ENCODE results near the gene MED20. TPM values are rescaled to one million over a fixed set of nuclear protein-coding genes. Genes with fewer than 3 reads are reported as not detected.

The MED20 gene
- total RNA-seq, 1 experiment from 2014 or later: 26.4 TPM

DNA sequence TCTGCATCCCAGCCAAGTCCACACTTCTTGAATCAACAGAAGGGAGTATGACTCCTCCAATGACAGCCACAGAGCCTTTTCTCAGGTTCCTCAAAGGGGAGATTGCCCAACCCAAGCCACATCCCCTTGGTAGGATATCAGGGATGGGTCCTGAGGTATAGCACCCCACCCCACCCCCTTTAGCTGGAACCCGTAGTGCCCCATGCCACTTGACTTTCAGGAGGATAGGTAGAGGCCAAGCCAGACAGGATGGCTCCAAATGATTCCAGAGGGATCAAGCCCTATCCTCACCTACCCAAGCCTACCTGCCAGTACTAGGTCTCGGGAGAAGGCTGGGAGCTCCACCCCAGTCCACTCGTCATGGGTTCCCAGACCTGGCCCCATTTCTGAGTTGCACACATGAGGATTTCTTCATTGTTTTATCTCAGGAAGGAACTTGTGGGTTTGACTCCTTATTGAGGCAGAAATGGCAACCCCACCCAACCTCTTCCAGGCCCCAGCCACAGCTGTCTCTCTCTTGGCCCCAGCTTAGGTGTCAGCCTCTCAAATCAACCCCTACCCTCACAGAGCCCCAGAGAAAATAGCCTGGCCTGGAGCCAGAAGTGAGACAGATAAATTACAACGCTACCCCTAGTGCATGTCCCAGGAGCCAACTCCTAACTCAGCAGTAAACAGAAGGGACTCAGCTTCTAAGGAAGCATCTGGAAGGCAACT, 17.1 kb upstream of the MED20 start:
- intact Hi-C loops (cut with micrococcal nuclease): loop anchor here (2.0 to 5.0 kb wide), 2 partner anchors 91 to 151 kb away; partner anchors contain the start of gene TOMM6
- ChIA-PET CTCF (interaction anchor here (0.7 to 5.7 kb wide), 4 partner anchors 10 to 137 kb away, joined by 3 to 25 read pairs (median 4); partner anchors contain the start of genes BYSL and MED20), POLR2A (no interaction called here), RAD21 (ENCODE audit: low non-redundant PET in 1 of 2, low total read pairs in 2 of 2, uncharacterized antibody in 2 of 2, unreplicated experiment in 2 of 2) (interaction anchor here (1.0 to 1.5 kb wide), 2 partner anchors 106 to 107 kb away, joined by 3 to 4 read pairs; no protein-coding TSS in a partner anchor)
- H2AFZ ChIP-seq (ENCODE audit: low read depth, low read length, poor library complexity, severe bottlenecking): no peak overlapping the region
- no peaks in the 10 kb centered on the region for H3K9me3 ChIP-seq (ENCODE audit: control insufficient read depth in 1 of 2, insufficient read depth in 1 of 2, low read depth in 1 of 2, low read length in 2 of 2)
- no TSS peak for BruUV-seq (replicated peaks)
- H3K79me2 ChIP-seq (ENCODE audit: insufficient read depth, low read length): no peaks in the 10 kb centered on the region; the same call in 1 of the 2 replicates
- no peak overlapping the region for H3K4me3 ChIP-seq (replicated peaks in 1 of 2; ENCODE audit: low read depth in 1 of 2, low read length in 2 of 2)
- TF ChIP-seq CBX3 (IDR thresholded peaks at IDR 0.05; ENCODE audit: low read depth) (no peak), SIN3A (IDR thresholded peaks at IDR 0.05; ENCODE audit: low read depth) (no peak), SRF (IDR thresholded peaks at IDR 0.05; ENCODE audit: low read depth) (no peak), EZH2 (IDR thresholded peaks at IDR 0.05) (no peak), JUND (IDR thresholded peaks at IDR 0.05) (no peak), RAD21 (IDR thresholded peaks at IDR 0.05; ENCODE audit: low read depth) (no peak), EZH2phosphoT487 (IDR thresholded peaks at IDR 0.05; ENCODE audit: borderline replicate concordance) (no peak), REST (IDR thresholded peaks at IDR 0.05; ENCODE audit: low read depth) (no peak), TCF7L2 (IDR thresholded peaks at IDR 0.05; ENCODE audit: borderline replicate concordance, extremely low read depth, insufficient read depth, insufficient read length) (no peak), FOSL1 (IDR thresholded peaks at IDR 0.05; ENCODE audit: low read depth) (no peak)
- TF ChIP-seq, protein P1, sequence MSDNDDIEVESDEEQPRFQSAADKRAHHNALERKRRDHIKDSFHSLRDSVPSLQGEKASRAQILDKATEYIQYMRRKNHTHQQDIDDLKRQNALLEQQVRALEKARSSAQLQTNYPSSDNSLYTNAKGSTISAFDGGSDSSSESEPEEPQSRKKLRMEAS (IDR thresholded peaks at IDR 0.05): no peak
- TF ChIP-seq, protein P2, sequence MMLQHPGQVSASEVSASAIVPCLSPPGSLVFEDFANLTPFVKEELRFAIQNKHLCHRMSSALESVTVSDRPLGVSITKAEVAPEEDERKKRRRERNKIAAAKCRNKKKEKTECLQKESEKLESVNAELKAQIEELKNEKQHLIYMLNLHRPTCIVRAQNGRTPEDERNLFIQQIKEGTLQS (IDR thresholded peaks at IDR 0.05): no peak
- no peak overlapping the region for H3K27ac ChIP-seq (ENCODE audit: low read depth, low read length)
- no peak for ATAC-seq
- H3K27me3 ChIP-seq (ENCODE audit: insufficient read depth, low read length): no peaks in the 10 kb centered on the region
- no peak for DNase-seq (ENCODE audit: low read depth, low spot score)
- H3K4me2 ChIP-seq (ENCODE audit: low read length): no peak overlapping the region
- no peak overlapping the region for H3K9ac ChIP-seq (ENCODE audit: low read length)
- H4K20me1 ChIP-seq (ENCODE audit: insufficient read depth): no peaks in the 10 kb centered on the region
- H3K9me2 ChIP-seq (ENCODE audit: insufficient read depth): no peaks in the 10 kb centered on the region
- H3K4me1 ChIP-seq (ENCODE audit: control insufficient read depth in 1 of 2, insufficient read depth in 2 of 2, low read length in 2 of 2): peaks cover 12 to 35% of the 10 kb centered on the region in 2 experiments; a peak in 3 of 4 replicates
- H3K36me3 ChIP-seq (ENCODE audit: control insufficient read depth in 1 of 2, insufficient read depth in 2 of 2, low read length in 2 of 2): peaks cover 3 to 10% of the 10 kb centered on the region in 2 experiments; a peak in 3 of 4 replicates
